ENCODE data around the gene TMPRSS11D. TPM values are rescaled to one million over a fixed set of nuclear protein-coding genes. Genes with fewer than 3 reads are reported as not detected.
A peak's percentile ranks its signal among the peaks of the same experiment; 100 is the strongest.

TMPRSS11D gene
- total and polyA plus RNA-seq, 5 donors from 2014 or later, result not detected

- Mint-ChIP-seq H3K27me3 (no peaks in the 10 kb centered on the region), H3K36me3 (peaks cover 8% of the 10 kb centered on the region), H3K9me3 (peaks cover 0 to 5% (median 1%) of the 10 kb centered on the region in 7 donors), H3K4me1 (no peaks in the 10 kb centered on the region), H3K27ac (no peak overlapping the region), H3K4me3 (no peak overlapping the region)
- H3K9me3 ChIP-seq (ENCODE audit: control insufficient read depth in 2 of 2, low read length in 2 of 2), result no peaks in the 10 kb centered on the region
- no peaks in the 10 kb centered on the region for H3K4me1 ChIP-seq (ENCODE audit: control insufficient read depth, insufficient read depth, low read length, poor library complexity, severe bottlenecking)
- no peak overlapping the region for H3K27ac ChIP-seq (ENCODE audit: insufficient read depth, low read length, poor library complexity, severe bottlenecking)
- DNase-seq (no peak), ATAC-seq (ENCODE audit: low read depth in 2 of 2) (no peak)
- H3K36me3 ChIP-seq (ENCODE audit: control insufficient read depth, insufficient read depth, low read length), result no peaks in the 10 kb centered on the region
- H3K27me3 ChIP-seq (ENCODE audit: control insufficient read depth, insufficient read depth, low read length), result no peaks in the 10 kb centered on the region
- H3K4me3 ChIP-seq (ENCODE audit: low read depth, low read length), result no peak overlapping the region
Measured at GRCh38 chr4:67790721-67791120, 93.1 kb downstream of the TMPRSS11D start.

GRCh38 chr4:67787311-67787710, 96.5 kb downstream of the TMPRSS11D start:
- Mint-ChIP-seq H3K4me1 (no peaks in the 10 kb centered on the region), H3K9me3 (peaks cover 0 to 5% (median 0%) of the 10 kb centered on the region in 7 donors), H3K27me3 (no peaks in the 10 kb centered on the region), H3K27ac (no peak overlapping the region), H3K4me3 (no peak overlapping the region), H3K36me3 (peaks cover 6% of the 10 kb centered on the region)
- H3K4me1 ChIP-seq (ENCODE audit: control insufficient read depth, insufficient read depth, low read length, poor library complexity, severe bottlenecking), result no peaks in the 10 kb centered on the region
- H3K9me3 ChIP-seq (ENCODE audit: control insufficient read depth in 2 of 2, low read length in 2 of 2), result no peaks in the 10 kb centered on the region
- H3K4me3 ChIP-seq (ENCODE audit: low read depth, low read length), result no peak overlapping the region
- H3K27me3 ChIP-seq (ENCODE audit: control insufficient read depth, insufficient read depth, low read length), result no peaks in the 10 kb centered on the region
- no peak overlapping the region for H3K27ac ChIP-seq (ENCODE audit: insufficient read depth, low read length, poor library complexity, severe bottlenecking)
- no peak for DNase-seq
- ATAC-seq (ENCODE audit: low read depth in 2 of 2), result no peak
- no peaks in the 10 kb centered on the region for H3K36me3 ChIP-seq (ENCODE audit: control insufficient read depth, insufficient read depth, low read length)

GRCh38 chr4:67785528-67785927, 98.3 kb downstream of the TMPRSS11D start:
- Histone ChIP-seq H3K27me3 (ENCODE audit: control insufficient read depth, insufficient read depth, low read length) (no peaks in the 10 kb centered on the region), H3K36me3 (ENCODE audit: control insufficient read depth, insufficient read depth, low read length) (no peaks in the 10 kb centered on the region), H3K9me3 (ENCODE audit: control insufficient read depth in 2 of 2, low read length in 2 of 2) (no peaks in the 10 kb centered on the region), H3K27ac (ENCODE audit: insufficient read depth, low read length, poor library complexity, severe bottlenecking) (no peak overlapping the region), H3K4me1 (ENCODE audit: control insufficient read depth, insufficient read depth, low read length, poor library complexity, severe bottlenecking) (no peaks in the 10 kb centered on the region), H3K4me3 (ENCODE audit: low read depth, low read length) (no peak overlapping the region)
- DNase-seq (no peak), ATAC-seq (ENCODE audit: low read depth in 2 of 2) (no peak)
- Mint-ChIP-seq H3K27me3 (no peaks in the 10 kb centered on the region), H3K4me1 (no peaks in the 10 kb centered on the region), H3K9me3 (peaks cover 0 to 3% (median 0%) of the 10 kb centered on the region in 7 donors), H3K36me3 (peaks cover 5% of the 10 kb centered on the region), H3K27ac (no peak overlapping the region), H3K4me3 (no peak overlapping the region)

GRCh38 chr4:67779631-67780030, 104.2 kb downstream of the TMPRSS11D start:
- peaks cover 5% of the 10 kb centered on the region for H3K36me3 Mint-ChIP-seq
- H3K9me3 Mint-ChIP-seq, result no peaks in the 10 kb centered on the region
- H3K27ac ChIP-seq (ENCODE audit: insufficient read depth, low read length, poor library complexity, severe bottlenecking), result no peak overlapping the region
- H3K27ac Mint-ChIP-seq, result no peak overlapping the region
- H3K4me1 ChIP-seq (ENCODE audit: control insufficient read depth, insufficient read depth, low read length, poor library complexity, severe bottlenecking), result no peaks in the 10 kb centered on the region
- H3K27me3 Mint-ChIP-seq, result no peaks in the 10 kb centered on the region
- H3K36me3 ChIP-seq (ENCODE audit: control insufficient read depth, insufficient read depth, low read length), result no peaks in the 10 kb centered on the region
- no peaks in the 10 kb centered on the region for H3K4me1 Mint-ChIP-seq
- no peak for ATAC-seq (ENCODE audit: low read depth in 2 of 2)
- peak in 1 of 3 donors; percentile 4 for DNase-seq
- no peaks in the 10 kb centered on the region for H3K27me3 ChIP-seq (ENCODE audit: control insufficient read depth, insufficient read depth, low read length)
- no peak overlapping the region for H3K4me3 Mint-ChIP-seq
- no peak overlapping the region for H3K4me3 ChIP-seq (ENCODE audit: low read depth, low read length)
- no peaks in the 10 kb centered on the region for H3K9me3 ChIP-seq (ENCODE audit: control insufficient read depth in 2 of 2, low read length in 2 of 2)

GRCh38 chr4:67776746-67777145, 107.1 kb downstream of the TMPRSS11D start:
- H3K27ac ChIP-seq (ENCODE audit: insufficient read depth, low read length, poor library complexity, severe bottlenecking), result no peak overlapping the region
- Mint-ChIP-seq H3K36me3 (no peaks in the 10 kb centered on the region), H3K27me3 (no peaks in the 10 kb centered on the region), H3K4me3 (no peak overlapping the region), H3K9me3 (no peaks in the 10 kb centered on the region), H3K4me1 (no peaks in the 10 kb centered on the region), H3K27ac (no peak overlapping the region)
- H3K4me1 ChIP-seq (ENCODE audit: control insufficient read depth, insufficient read depth, low read length, poor library complexity, severe bottlenecking), result no peaks in the 10 kb centered on the region
- H3K27me3 ChIP-seq (ENCODE audit: control insufficient read depth, insufficient read depth, low read length), result no peaks in the 10 kb centered on the region
- ATAC-seq (ENCODE audit: low read depth in 2 of 2) (no peak), DNase-seq (no peak)
- no peak overlapping the region for H3K4me3 ChIP-seq (ENCODE audit: low read depth, low read length)
- no peaks in the 10 kb centered on the region for H3K9me3 ChIP-seq (ENCODE audit: control insufficient read depth in 2 of 2, low read length in 2 of 2)
- H3K36me3 ChIP-seq (ENCODE audit: control insufficient read depth, insufficient read depth, low read length), result no peaks in the 10 kb centered on the region

Other genes starting within 250 kb of the TMPRSS11D start
- 64.1 TPM for gene UBA6, start 182.8 kb downstream of the TMPRSS11D start, total RNA-seq
- gene UBA6, start 182.8 kb downstream of the TMPRSS11D start, polyA plus RNA-seq, result 10 to 100 TPM; 21.6 to 32.0 (median 28.7) TPM
- gene GNRHR, start 129.6 kb downstream of the TMPRSS11D start, total RNA-seq, result not detected
- gene GNRHR, start 129.6 kb downstream of the TMPRSS11D start, polyA plus RNA-seq, result under 1 TPM in 2 of 4 donors, not detected in 2; 0.13 to 0.16 TPM
- gene TMPRSS11A, start 79.5 kb upstream of the TMPRSS11D start, total RNA-seq, result not detected
- not detected for gene TMPRSS11A, start 79.5 kb upstream of the TMPRSS11D start, polyA plus RNA-seq
- gene TMPRSS11F, start 245.9 kb upstream of the TMPRSS11D start, total RNA-seq, result not detected
- gene TMPRSS11F, start 245.9 kb upstream of the TMPRSS11D start, polyA plus RNA-seq, result not detected

Measured in CD4-positive, CD25-positive, alpha-beta regulatory T cell (primary cell).